Adrenal gland (tissue), 19 donors: ENCODE measurements around the gene EXTL2. TPM values are rescaled to one million over a fixed set of nuclear protein-coding genes. Genes with fewer than 3 reads are reported as not detected.

Experiments used
- DNase-seq, 7 donors: peaks; one replicate each; pipeline ENCODE4 v3.0.0-alpha.2; 2019 to 2020
- H3K27ac ChIP-seq, 5 donors: fragments of 200-600 bp; sonication (generic) in 4 of 5; 1 replicate in 3 of 5; 2 replicates in 2 of 5; pipeline versions ENCODE4 v1.5.1 to v1.8.0; 2016 to 2020; ENCODE audit warnings: mild to moderate bottlenecking in 1 of 5
- H3K27me3 ChIP-seq: fragments of 200-600 bp; 2 replicates; pipeline ENCODE4 v1.8.0; 2021
- H3K36me3 ChIP-seq, 2 donors: fragments of 200-600 bp; replicated peaks in 1 of 2; 1 replicate in 1 of 2; 2 replicates in 1 of 2; pipeline versions ENCODE4 v1.5.1 to v1.8.0; 2018 to 2022
- H3K4me1 ChIP-seq, 2 donors: fragments of 200-600 bp; replicated peaks in 1 of 2; 1 replicate in 1 of 2; 2 replicates in 1 of 2; pipeline versions ENCODE4 v1.5.1 to v1.8.0; 2018 to 2021
- H3K4me3 ChIP-seq, 4 donors: fragments of 200-600 bp; sonication (generic) in 3 of 4; one replicate each; pipeline ENCODE4 v1.5.1; 2016 to 2018
- H3K9me3 ChIP-seq, 3 donors: fragments of 200-600 bp; sonication (generic) in 1 of 3; replicated peaks in 1 of 3; 1 replicate in 2 of 3; 2 replicates in 1 of 3; pipeline versions ENCODE4 v1.5.1 to v1.8.0; 2016 to 2021
- CTCF ChIP-seq, 6 experiments: fragments of 450-650 bp in 4 of 6; fragments of 200-600 bp in 2 of 6; sonication (generic) in 1 of 6; IDR thresholded peaks; 1 replicate in 5 of 6; 2 replicates in 1 of 6; pipeline versions ENCODE4 v1.5.1 to v1.8.0; 2016 to 2021; ENCODE audit warnings: antibody characterized with exemption in 6 of 6, mild to moderate bottlenecking in 2 of 6, moderate library complexity in 1 of 6
- POLR2A ChIP-seq, 2 donors: fragments of 450-650 bp; IDR thresholded peaks; one replicate each; pipeline ENCODE4 v1.6.1; 2017; ENCODE audit warnings: antibody characterized with exemption in 2 of 2, mild to moderate bottlenecking in 2 of 2, moderate library complexity in 1 of 2
- WGBS, 4 donors: extraction: QIAGEN DNeasy Blood & Tissue Kit in 2 of 4; methylation state at CpG; one replicate each; pipeline versions ENCODE4 v1.1.5 to v1.1.7; 2013 to 2017; 5-methylcytosine and 5-hydroxymethylcytosine counted together
- intact Hi-C, 2 donors: fragments of 100-400 bp; cut with DNase I; formaldehyde crosslinking; loops; one replicate each; pipeline versions ENCODE4 v1.14.1 to v1.15.0; 2022 to 2023
- long read RNA-seq, 10 donors: library from polyadenylated mRNA in 3 of 10; unstranded in 2 of 10; stranded (forward) in 1 of 10; transcript quantifications; one replicate each; pipeline ENCODE4 v2.0.0 and lab custom pipeline, GENCODE V29; 2021 to 2026
- polyA plus RNA-seq, 3 donors: library from polyadenylated mRNA; stranded (reverse); fragments of 200-250 nt in 2 of 3; fragments of 350-450 nt in 1 of 3; fragmentation: Illumina TruSeq in 1 of 3; extraction: RNeasy Lipid Tissue Mini Kit (QIAGEN cat#74804) in 1 of 3; gene quantifications; one replicate each; pipeline ENCODE4 v1.2.3, GENCODE V29; 2013 to 2014
- total RNA-seq, 9 donors: library from RNA; depleted of rRNA in 4 of 9; stranded (reverse); fragments of >200 nt in 4 of 9; fragments of 120-200 nt in 1 of 9; fragmentation: NEBNext Ultra II Directional in 1 of 9; extraction: Animal tissue kit (Norgen Biotek cat#: 25700) in 1 of 9; gene quantifications; one replicate each; pipeline versions ENCODE4 v1.1.0 to v1.2.4, GENCODE V29; 2013 to 2023
- donor health status: healthy with polysubstance abuse.
- donor health status: Bipolar disorder and iron deficiency.
- donor health status: DM: yes; HTN: yes; CAD: no.
- donor health status: DM: no; HTN: no; CAD: no.
- donor health status: DM: no; HTN: no; CAD: no.
- donor health status: DM: yes; HTN: yes; CAD: no.

Gene EXTL2
- total RNA-seq (10 to 100 TPM; 20.2 to 98.9 (median 32.3) TPM), polyA plus RNA-seq (10 to 100 TPM; 15.4 to 31.7 (median 25.0) TPM)
- long read RNA-seq, donor 1, transcript EXTL2-202 (5 exons, 3,985 nt), result major isoform, 22 of 32 reads
- long read RNA-seq, donor 1, transcript EXTL2-201 (5 exons, 2,835 nt), result minor isoform, 9 of 32 reads
- long read RNA-seq, donor 1, partial matches to known transcripts, result 0 of 32 reads
- long read RNA-seq, donor 1, other reads (novel, unspliced or antisense), result 0 of 32 reads
- long read RNA-seq, donor 2, transcript EXTL2-202 (5 exons, 3,985 nt), result major isoform, 21 of 38 reads
- long read RNA-seq, donor 2, transcript EXTL2-201 (5 exons, 2,835 nt), result minor isoform, 6 of 38 reads
- long read RNA-seq, donor 2, partial matches to known transcripts, result 10 of 38 reads
- long read RNA-seq, donor 2, other reads (novel, unspliced or antisense), result 0 of 38 reads
- long read RNA-seq, donor 3, transcript EXTL2-202 (5 exons, 3,985 nt), result major isoform, 14 of 18 reads
- long read RNA-seq, donor 3, partial matches to known transcripts, result 0 of 18 reads
- long read RNA-seq, donor 3, other reads (novel, unspliced or antisense), result 0 of 18 reads
- long read RNA-seq, donor 4, transcript EXTL2-201 (5 exons, 2,835 nt), result minor isoform, 8 of 39 reads
- long read RNA-seq, donor 4, transcript EXTL2-202 (5 exons, 3,985 nt), result major isoform, 21 of 39 reads
- long read RNA-seq, donor 4, partial matches to known transcripts, result 2 of 39 reads
- long read RNA-seq, donor 4, other reads (novel, unspliced or antisense), result 7 of 39 reads
- long read RNA-seq, donor 5, transcript EXTL2-202 (5 exons, 3,985 nt), result major isoform, 24 of 45 reads
- long read RNA-seq, donor 5, transcript EXTL2-201 (5 exons, 2,835 nt), result minor isoform, 11 of 45 reads
- long read RNA-seq, donor 5, partial matches to known transcripts, result 1 of 45 reads
- long read RNA-seq, donor 5, other reads (novel, unspliced or antisense), result 9 of 45 reads
- long read RNA-seq, donor 6, transcript EXTL2-202 (5 exons, 3,985 nt), result major isoform, 11 of 20 reads
- long read RNA-seq, donor 6, partial matches to known transcripts, result 0 of 20 reads
- long read RNA-seq, donor 6, other reads (novel, unspliced or antisense), result 7 of 20 reads
- long read RNA-seq, donor 7, transcript EXTL2-202 (5 exons, 3,985 nt), result major isoform, 7 of 19 reads
- long read RNA-seq, donor 7, transcript EXTL2-201 (5 exons, 2,835 nt), result minor isoform, 6 of 19 reads
- long read RNA-seq, donor 7, partial matches to known transcripts, result 5 of 19 reads
- long read RNA-seq, donor 7, other reads (novel, unspliced or antisense), result 0 of 19 reads
- long read RNA-seq, donor 8, transcript EXTL2-202 (5 exons, 3,985 nt), result major isoform, 30 of 32 reads
- long read RNA-seq, donor 8, partial matches to known transcripts, result 0 of 32 reads
- long read RNA-seq, donor 8, other reads (novel, unspliced or antisense), result 0 of 32 reads
- long read RNA-seq, donor 9, transcript EXTL2-202 (5 exons, 3,985 nt), result major isoform, 26 of 51 reads
- long read RNA-seq, donor 9, transcript EXTL2-201 (5 exons, 2,835 nt), result minor isoform, 11 of 51 reads
- long read RNA-seq, donor 9, partial matches to known transcripts, result 12 of 51 reads
- long read RNA-seq, donor 9, other reads (novel, unspliced or antisense), result 0 of 51 reads
- long read RNA-seq, donor 10, partial matches to known transcripts, result 0 of 6 reads
- long read RNA-seq, donor 10, other reads (novel, unspliced or antisense), result 0 of 6 reads

- DNase-seq, result peak; percentile 86 to 95 (median 92)
- WGBS, 4 donors, result 0 to 1% (median 1%) methylated on average over 41 to 47 of the region's 47 CpGs
- Histone ChIP-seq H3K4me3 (peak within 1 kb of the TSS; percentile 77 to 89 (median 80)), H3K36me3 (peaks cover 0 to 6% of the 10 kb centered on the region in 2 donors), H3K4me1 (peaks cover 20 to 35% of the 10 kb centered on the region in 2 donors), H3K27me3 (no peaks in the 10 kb centered on the region), H3K9me3 (peaks cover 0 to 6% (median 0%) of the 10 kb centered on the region in 3 donors), H3K27ac (peak within 1 kb of the TSS; percentile 88 to 97 (median 92))
- intact Hi-C loops, result no loop called here
- TF ChIP-seq POLR2A (IDR thresholded peaks at IDR 0.05) (peak in 1 of 2 donors; percentile 68), CTCF (IDR thresholded peaks at IDR 0.05) (no peak)
Observed at GRCh38 chr1:100894603-100895539, at the start of gene EXTL2. Gene EXTL2 (minus strand): TSS chr1:100894842. CDS start chr1:100888757, 6,085 bp downstream.

- no peak overlapping the region for H3K4me3 ChIP-seq
- H3K27ac ChIP-seq, result no peak overlapping the region
- no peaks in the 10 kb centered on the region for H3K36me3 ChIP-seq
- DNase-seq, result no peak
- H3K4me1 ChIP-seq, result no peaks in the 10 kb centered on the region
- H3K27me3 ChIP-seq, result no peaks in the 10 kb centered on the region
- no peaks in the 10 kb centered on the region for H3K9me3 ChIP-seq
- intact Hi-C loops, result no loop called here
- 68 to 100% (median 80%) methylated on average over 1 of the region's 1 CpG for WGBS, 4 donors
- TF ChIP-seq CTCF (IDR thresholded peaks at IDR 0.05), result no peak
- TF ChIP-seq POLR2A (IDR thresholded peaks at IDR 0.05), result no peak
Observed at GRCh38 chr1:100943533-100943932, 48.9 kb upstream of the EXTL2 start.

GRCh38 chr1:100942304-100943046, 47.8 kb upstream of the EXTL2 start:
- Histone ChIP-seq H3K27me3 (no peaks in the 10 kb centered on the region), H3K4me1 (no peaks in the 10 kb centered on the region), H3K36me3 (peaks cover 0 to 5% of the 10 kb centered on the region in 2 donors), H3K27ac (no peak overlapping the region), H3K9me3 (no peaks in the 10 kb centered on the region), H3K4me3 (no peak overlapping the region)
- 86 to 92% (median 89%) methylated on average over 2 of the region's 2 CpGs for WGBS, 4 donors
- no peak for TF ChIP-seq CTCF (IDR thresholded peaks at IDR 0.05)
- no peak for TF ChIP-seq POLR2A (IDR thresholded peaks at IDR 0.05)
- no peak for DNase-seq
- intact Hi-C loops, result no loop called here
